Activated naive CD8-positive, alpha-beta T cell treated with anti-CD3 and anti-CD28 coated beads for 36 hours (primary cell): Measurements from ENCODE around the gene GARIN5B. TPM values are rescaled to one million over a fixed set of nuclear protein-coding genes. Genes with fewer than 3 reads are reported as not detected.

Experiments used
- DNase-seq: peaks from one replicate; pipeline ENCODE4 v3.0.0; 2021
- H3K27ac Mint-ChIP-seq: one replicate; pipeline ENCODE4 v1.8.0; 2022; ENCODE audit warnings: mild to moderate bottlenecking, moderate library complexity, mixed read lengths
- H3K27me3 Mint-ChIP-seq: one replicate; pipeline ENCODE4 v1.8.0; 2022; ENCODE audit warnings: mild to moderate bottlenecking, mixed read lengths
- H3K36me3 Mint-ChIP-seq: one replicate; pipeline ENCODE4 v1.8.0; 2021; ENCODE audit warnings: mild to moderate bottlenecking, mixed read lengths
- H3K4me1 Mint-ChIP-seq: one replicate; pipeline ENCODE4 v1.8.0; 2021; ENCODE audit warnings: mixed read lengths
- H3K4me3 Mint-ChIP-seq: one replicate; pipeline ENCODE4 v1.8.0; 2022; ENCODE audit warnings: mild to moderate bottlenecking, moderate library complexity, mixed read lengths
- H3K9me3 Mint-ChIP-seq: one replicate; pipeline ENCODE4 v1.8.0; 2022; ENCODE audit warnings: mixed read lengths
- total RNA-seq, 2 experiments: library from RNA; stranded (reverse); gene quantifications; one replicate each; pipeline ENCODE4 v1.2.3, GENCODE V29; 2021

GARIN5B gene
- total RNA-seq, 2 experiments from 2014 or later, result not detected

DNA sequence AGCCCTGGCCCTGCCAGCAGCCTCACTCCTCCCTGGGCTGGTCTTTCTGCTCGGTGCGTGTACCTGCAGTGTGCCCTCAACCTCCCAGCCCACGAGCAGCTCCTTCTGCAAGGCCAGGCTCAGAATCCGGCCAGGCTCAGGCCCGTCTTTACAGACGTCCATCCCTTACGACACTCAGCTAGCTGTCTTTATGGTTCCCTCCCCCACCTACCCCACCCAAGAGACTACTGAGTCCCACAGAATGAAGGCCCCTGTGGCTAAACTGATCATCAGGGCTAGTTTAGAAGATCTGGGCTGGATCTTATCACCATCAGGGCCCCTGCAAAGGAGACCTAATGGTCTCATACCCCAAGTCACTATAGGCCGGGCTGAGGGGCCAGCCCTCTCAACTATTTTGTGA is 48.7 kb downstream of the GARIN5B start:
- Mint-ChIP-seq H3K4me1 (no peaks in the 10 kb centered on the region), H3K27me3 (no peaks in the 10 kb centered on the region), H3K36me3 (no peaks in the 10 kb centered on the region), H3K27ac (no peak overlapping the region), H3K9me3 (no peaks in the 10 kb centered on the region), H3K4me3 (no peak overlapping the region)
- no peak for DNase-seq

DNA sequence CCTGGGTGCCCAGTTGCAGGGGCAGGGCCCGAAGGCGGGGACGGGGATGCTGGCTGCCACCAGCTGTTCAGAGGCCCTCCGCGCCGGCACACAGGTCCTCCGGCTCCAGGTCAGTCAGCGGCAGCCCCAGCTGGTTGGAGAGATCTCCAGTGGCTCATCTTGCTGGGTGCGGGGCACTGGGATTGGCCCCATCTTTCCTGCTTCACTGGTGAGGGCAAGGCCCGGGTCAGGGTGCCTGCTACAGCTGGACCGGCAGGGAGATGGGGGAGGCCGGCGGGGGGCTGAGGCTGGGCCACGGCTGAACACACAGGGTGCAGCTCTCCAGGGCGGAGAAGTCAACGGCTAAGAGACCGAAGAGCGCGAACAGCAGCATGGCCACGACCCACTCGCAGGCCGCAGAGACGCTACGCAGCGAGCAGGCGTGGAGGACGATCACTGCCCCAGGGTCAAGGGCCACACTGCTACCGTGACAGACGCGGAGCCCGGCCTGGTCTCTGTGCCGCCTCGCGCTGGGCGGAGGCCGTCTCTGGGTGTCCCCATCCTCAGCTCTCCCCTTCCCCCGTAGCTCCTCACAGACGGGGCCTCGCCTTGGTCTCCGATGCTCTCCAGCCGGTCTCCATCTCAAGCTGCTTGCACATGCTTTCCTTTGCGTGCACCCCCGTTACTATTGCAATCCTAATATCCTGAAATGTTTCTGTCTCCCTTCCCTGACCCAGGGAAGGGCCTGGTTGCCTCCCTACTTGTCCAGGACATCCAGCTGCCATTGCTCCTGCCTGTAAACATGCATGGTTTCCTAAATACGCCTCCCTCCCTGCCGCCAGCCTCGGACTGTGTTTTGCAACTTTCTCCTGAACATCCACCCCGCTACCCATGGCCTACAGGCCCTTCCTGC is 50.2 kb downstream of the GARIN5B start:
- H3K4me3 Mint-ChIP-seq, result no peak overlapping the region
- H3K27me3 Mint-ChIP-seq, result no peaks in the 10 kb centered on the region
- DNase-seq, result no peak
- H3K36me3 Mint-ChIP-seq, result no peaks in the 10 kb centered on the region
- H3K9me3 Mint-ChIP-seq, result no peaks in the 10 kb centered on the region
- H3K27ac Mint-ChIP-seq, result no peak overlapping the region
- H3K4me1 Mint-ChIP-seq, result no peaks in the 10 kb centered on the region

DNA sequence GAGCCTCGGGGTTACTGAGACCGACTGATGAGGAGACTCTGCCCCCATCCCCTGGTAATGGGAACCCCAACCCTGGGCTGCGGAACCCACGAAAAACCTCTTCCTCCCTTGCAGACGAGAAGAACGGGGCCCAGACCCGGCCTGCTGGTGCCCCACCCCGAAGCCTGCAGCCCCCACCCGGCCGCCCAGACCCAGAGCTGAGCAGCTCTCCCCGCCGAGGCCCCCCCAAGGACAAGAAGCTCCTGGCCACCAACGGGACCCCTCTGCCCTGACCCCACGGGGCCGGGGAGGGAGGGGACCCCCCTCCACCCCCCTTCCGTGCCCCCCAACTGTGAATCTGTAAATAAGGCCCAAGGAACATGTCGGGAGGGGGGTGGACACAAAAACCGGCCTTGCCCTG is 51.3 kb downstream of the GARIN5B start:
- H3K27ac Mint-ChIP-seq, result no peak overlapping the region
- H3K4me3 Mint-ChIP-seq, result no peak overlapping the region
- DNase-seq, result no peak
- no peaks in the 10 kb centered on the region for H3K4me1 Mint-ChIP-seq
- H3K9me3 Mint-ChIP-seq, result no peaks in the 10 kb centered on the region
- no peaks in the 10 kb centered on the region for H3K36me3 Mint-ChIP-seq
- no peaks in the 10 kb centered on the region for H3K27me3 Mint-ChIP-seq

GRCh38 chr19:55311397-55311796 is 51.7 kb downstream of the GARIN5B start:
- no peaks in the 10 kb centered on the region for H3K27me3 Mint-ChIP-seq
- no peak overlapping the region for H3K27ac Mint-ChIP-seq
- H3K4me1 Mint-ChIP-seq, result no peaks in the 10 kb centered on the region
- no peaks in the 10 kb centered on the region for H3K36me3 Mint-ChIP-seq
- H3K4me3 Mint-ChIP-seq, result no peak overlapping the region
- no peaks in the 10 kb centered on the region for H3K9me3 Mint-ChIP-seq
- DNase-seq, result no peak

DNA sequence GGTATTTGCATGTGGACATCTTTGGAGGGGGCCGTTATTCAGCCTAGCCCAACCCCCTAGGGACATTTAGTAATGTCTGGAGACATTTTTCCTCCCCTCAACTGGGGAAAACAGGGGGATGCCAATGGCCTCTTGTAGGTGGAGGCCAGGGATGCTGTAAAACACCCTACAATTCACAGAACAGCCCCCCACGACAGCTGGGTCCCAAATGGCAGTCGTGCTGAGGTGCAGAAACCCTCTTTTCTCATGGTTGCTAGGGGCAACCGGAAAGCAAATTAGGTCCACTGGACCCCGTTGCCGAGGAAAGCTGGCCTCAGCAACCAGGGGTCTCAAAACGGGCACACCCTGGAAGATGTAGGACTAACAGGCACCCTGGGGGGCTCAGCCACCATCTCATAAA is 52.6 kb downstream of the GARIN5B start:
- Mint-ChIP-seq H3K27ac (no peak overlapping the region), H3K27me3 (no peaks in the 10 kb centered on the region), H3K36me3 (peaks cover 2% of the 10 kb centered on the region), H3K4me3 (no peak overlapping the region), H3K4me1 (no peaks in the 10 kb centered on the region), H3K9me3 (no peaks in the 10 kb centered on the region)
- DNase-seq, result no peak

- no peak for DNase-seq
- H3K27me3 Mint-ChIP-seq, result no peaks in the 10 kb centered on the region
- H3K36me3 Mint-ChIP-seq, result peaks cover 5% of the 10 kb centered on the region
- H3K4me1 Mint-ChIP-seq, result no peaks in the 10 kb centered on the region
- H3K4me3 Mint-ChIP-seq, result no peak overlapping the region
- H3K9me3 Mint-ChIP-seq, result no peaks in the 10 kb centered on the region
- no peak overlapping the region for H3K27ac Mint-ChIP-seq
Observed at GRCh38 chr19:55309448-55309847, 53.6 kb downstream of the GARIN5B start.

DNA sequence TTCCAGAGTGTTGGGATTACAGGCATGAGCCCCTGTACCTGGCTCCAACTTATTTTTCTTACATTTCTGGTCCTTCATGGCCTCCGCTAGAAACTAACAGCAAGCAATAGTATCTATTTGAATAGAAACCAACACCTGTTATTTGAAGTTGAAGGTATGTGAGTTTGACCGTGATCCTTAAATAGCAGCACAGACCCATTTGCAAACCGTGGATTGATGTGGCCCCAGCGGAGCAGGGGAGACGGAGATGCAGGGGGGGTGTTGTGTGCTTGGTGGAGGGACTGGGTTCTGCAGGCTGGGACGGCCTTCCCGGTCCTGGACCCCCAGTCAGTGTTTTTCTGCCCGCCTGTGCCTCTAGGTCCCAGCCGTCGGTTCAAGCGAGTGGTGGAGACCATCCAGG is 54.8 kb downstream of the GARIN5B start:
- Mint-ChIP-seq H3K27ac (no peak overlapping the region), H3K36me3 (peaks cover 5% of the 10 kb centered on the region), H3K27me3 (no peaks in the 10 kb centered on the region), H3K4me3 (no peak overlapping the region), H3K9me3 (no peaks in the 10 kb centered on the region), H3K4me1 (no peaks in the 10 kb centered on the region)
- DNase-seq, result no peak

GRCh38 chr19:55306712-55307111 is 56.3 kb downstream of the GARIN5B start:
- H3K9me3 Mint-ChIP-seq, result no peaks in the 10 kb centered on the region
- H3K4me1 Mint-ChIP-seq, result peaks cover 4% of the 10 kb centered on the region
- DNase-seq, result no peak
- no peaks in the 10 kb centered on the region for H3K27me3 Mint-ChIP-seq
- peaks cover 5% of the 10 kb centered on the region for H3K36me3 Mint-ChIP-seq
- H3K27ac Mint-ChIP-seq, result no peak overlapping the region
- H3K4me3 Mint-ChIP-seq, result no peak overlapping the region

DNA sequence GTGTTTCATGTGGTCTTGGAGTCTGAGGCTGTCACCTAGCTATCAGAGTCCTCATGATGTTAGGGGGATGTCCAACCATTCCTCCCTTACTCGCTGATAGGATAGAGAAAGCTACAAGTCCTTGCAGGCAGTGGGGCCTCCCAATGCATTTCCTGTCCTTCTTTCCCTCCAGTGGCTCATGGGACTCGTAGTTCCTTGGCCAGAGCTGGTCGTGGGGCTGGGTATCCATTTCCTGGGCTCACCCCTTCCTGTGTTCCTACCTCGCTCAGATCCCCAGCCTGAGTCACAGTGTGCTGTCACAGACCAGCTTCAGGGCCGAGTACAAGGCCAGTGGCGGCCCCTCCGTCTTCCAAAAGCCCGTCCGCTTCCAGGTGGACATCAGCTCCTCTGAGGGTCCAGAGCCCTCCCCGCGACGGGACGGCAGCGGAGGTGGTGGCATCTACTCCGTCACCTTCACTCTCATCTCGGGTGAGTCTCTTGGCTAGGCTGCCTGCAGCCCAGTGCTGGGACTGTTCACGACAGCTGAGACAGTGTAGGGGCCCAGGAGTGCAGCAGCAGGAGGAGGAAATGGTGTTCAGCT is 57.0 kb downstream of the GARIN5B start:
- Mint-ChIP-seq H3K27me3 (no peaks in the 10 kb centered on the region), H3K9me3 (no peaks in the 10 kb centered on the region), H3K36me3 (peaks cover 5% of the 10 kb centered on the region), H3K4me3 (no peak overlapping the region), H3K27ac (no peak overlapping the region), H3K4me1 (peaks cover 4% of the 10 kb centered on the region)
- DNase-seq, result no peak

GRCh38 chr19:55305491-55305890 is 57.6 kb downstream of the GARIN5B start:
- Mint-ChIP-seq H3K27me3 (no peaks in the 10 kb centered on the region), H3K36me3 (peaks cover 5% of the 10 kb centered on the region), H3K4me3 (no peak overlapping the region), H3K9me3 (no peaks in the 10 kb centered on the region), H3K4me1 (peaks cover 4% of the 10 kb centered on the region), H3K27ac (no peak overlapping the region)
- DNase-seq, result peak; percentile 44

GRCh38 chr19:55304980-55305379 is 58.1 kb downstream of the GARIN5B start:
- peaks cover 4% of the 10 kb centered on the region for H3K4me1 Mint-ChIP-seq
- no peak overlapping the region for H3K27ac Mint-ChIP-seq

More at GRCh38 chr19:55304980-55305379, 58.1 kb downstream of the GARIN5B start:
- no peaks in the 10 kb centered on the region for H3K9me3 Mint-ChIP-seq
- H3K36me3 Mint-ChIP-seq, result peaks cover 5% of the 10 kb centered on the region
- H3K4me3 Mint-ChIP-seq, result no peak overlapping the region
- H3K27me3 Mint-ChIP-seq, result no peaks in the 10 kb centered on the region
- DNase-seq, result no peak

Other genes starting within 250 kb of the GARIN5B start
- gene PPP1R12C, start 245.6 kb downstream of the GARIN5B start, total RNA-seq, result 10 to 100 TPM; 67.2 to 73.5 TPM
- not detected for gene TNNT1, start 214.1 kb downstream of the GARIN5B start, total RNA-seq
- under 1 TPM in 1 of 2 experiments, not detected in 1; 0.25 TPM for gene TNNI3, start 205.5 kb downstream of the GARIN5B start, total RNA-seq
- not detected for gene DNAAF3, start 196.6 kb downstream of the GARIN5B start, total RNA-seq
- gene SYT5, start 183.0 kb downstream of the GARIN5B start, total RNA-seq, result not detected
- not detected for gene PTPRH, start 153.8 kb downstream of the GARIN5B start, total RNA-seq
- gene TMEM86B, start 134.5 kb downstream of the GARIN5B start, total RNA-seq, result 1 to 10 TPM; 7.3 to 7.9 TPM
- gene PPP6R1, start 104.2 kb downstream of the GARIN5B start, total RNA-seq, result 100 to 1,000 TPM; 226 to 227 TPM
- 10 to 100 TPM; 68.0 to 69.7 TPM for gene HSPBP1, start 83.2 kb downstream of the GARIN5B start, total RNA-seq
- 1 to 10 TPM; 5.6 to 6.4 TPM for gene BRSK1, start 79.3 kb downstream of the GARIN5B start, total RNA-seq
- gene TMEM150B, start 37.9 kb downstream of the GARIN5B start, total RNA-seq, result not detected
- gene KMT5C, start 23.4 kb downstream of the GARIN5B start, total RNA-seq, result 10 to 100 TPM; 14.9 to 15.4 TPM
- not detected for gene COX6B2, start 8.5 kb downstream of the GARIN5B start, total RNA-seq
- gene IL11, start 7.2 kb upstream of the GARIN5B start, total RNA-seq, result not detected
- gene TMEM190, start 13.6 kb upstream of the GARIN5B start, total RNA-seq, result not detected
- 10 to 100 TPM; 10.1 to 10.8 TPM for gene TMEM238, start 21.0 kb upstream of the GARIN5B start, total RNA-seq
- gene RPL28, start 22.7 kb upstream of the GARIN5B start, total RNA-seq, result 1,000 to 10,000 TPM; 2,585 to 2,613 TPM
- gene UBE2S, start 44.5 kb upstream of the GARIN5B start, total RNA-seq, result 100 to 1,000 TPM; 323 to 325 TPM
- gene SHISA7, start 80.0 kb upstream of the GARIN5B start, total RNA-seq, result not detected
- 10 to 100 TPM; 35.7 to 37.5 TPM for gene ISOC2, start 98.4 kb upstream of the GARIN5B start, total RNA-seq
- gene C19orf85, start 101.5 kb upstream of the GARIN5B start, total RNA-seq, result not detected
- gene ZNF628, start 113.4 kb upstream of the GARIN5B start, total RNA-seq, result 10 to 100 TPM in 1 of 2 experiments, 1 to 10 TPM in 1; 8.8 to 10.3 TPM
- 10 to 100 TPM; 24.8 to 24.9 TPM for gene NAT14, start 121.9 kb upstream of the GARIN5B start, total RNA-seq
- gene SSC5D, start 125.2 kb upstream of the GARIN5B start, total RNA-seq, result 1 to 10 TPM in 1 of 2 experiments, under 1 TPM in 1; 0.46 to 1.4 TPM
- gene SBK2, start 173.9 kb upstream of the GARIN5B start, total RNA-seq, result not detected
- not detected for gene SBK3, start 182.3 kb upstream of the GARIN5B start, total RNA-seq
- gene ZNF579, start 217.6 kb upstream of the GARIN5B start, total RNA-seq, result 1 to 10 TPM; 5.5 to 6.1 TPM
- gene FIZ1, start 236.3 kb upstream of the GARIN5B start, total RNA-seq, result 10 to 100 TPM; 19.8 to 20.7 TPM
- 10 to 100 TPM; 10.8 to 11.5 TPM for gene ZNF524, start 237.0 kb upstream of the GARIN5B start, total RNA-seq
- gene ZNF865, start 242.4 kb upstream of the GARIN5B start, total RNA-seq, result 10 to 100 TPM; 10.5 to 10.7 TPM